ENCODE data around the gene MRPL30.
A peak's percentile ranks its signal among the peaks of the same experiment; 100 is the strongest.
"Not testable (repeated sequence)": the region's sequence is repeated elsewhere in the genome, so short reads cannot be mapped to it uniquely, and the experiment has no call there.

The MRPL30 gene

DNA sequence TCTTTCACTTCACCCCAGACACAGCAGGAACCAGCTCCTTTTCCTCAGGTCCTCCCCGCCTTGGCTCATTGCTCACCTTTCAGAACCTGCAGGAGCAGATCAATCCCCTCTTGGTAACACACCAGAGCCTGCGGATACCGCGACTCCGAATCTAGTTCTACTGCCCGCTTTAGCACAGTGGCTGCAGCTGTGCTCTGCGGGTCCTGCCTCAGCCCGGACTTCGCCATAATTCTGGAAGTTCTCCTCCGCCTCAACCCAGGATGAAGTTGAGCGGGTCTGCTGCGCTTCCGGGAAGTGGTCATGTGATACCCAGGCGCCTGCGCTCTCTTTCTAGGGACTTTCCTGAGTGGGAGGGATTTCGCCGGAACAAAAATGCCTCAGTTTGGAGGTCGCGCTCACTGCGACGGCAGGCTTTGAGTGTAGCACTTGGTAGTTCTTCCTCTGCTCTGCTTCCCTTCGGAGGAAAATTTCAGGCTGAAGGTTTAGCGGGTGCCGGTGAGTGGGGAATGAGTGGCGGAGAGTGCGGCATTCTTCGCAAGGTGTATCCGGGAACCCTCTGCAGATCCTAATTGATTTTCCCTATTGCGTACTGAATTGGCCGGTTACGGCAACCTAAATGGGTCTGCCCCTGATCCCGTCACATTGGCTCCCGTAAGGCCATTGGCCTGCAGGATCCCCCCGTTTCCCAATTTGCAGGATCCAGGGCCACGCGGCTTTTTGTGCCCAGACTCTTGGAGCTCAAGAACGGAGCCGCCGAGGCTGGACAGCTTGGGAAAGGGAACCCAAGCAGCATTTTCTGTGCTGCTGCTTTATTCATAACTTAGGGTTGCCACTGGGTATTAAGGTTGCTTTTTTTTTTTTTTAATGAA lies at the start of gene MRPL30, which contains the start of gene MITD1:
MRPL30 (plus strand) TSS at position 430 of the 869 bp plus-strand sequence. CDS start 5,020 bp downstream, outside the sequence.
MITD1 (minus strand) TSS at position 304 of the 869 bp plus-strand sequence; CDS start at position 227, 77 bp downstream.
- peak; percentile 81 for DNase-seq (ENCODE audit: low read depth, low spot score)

DNA sequence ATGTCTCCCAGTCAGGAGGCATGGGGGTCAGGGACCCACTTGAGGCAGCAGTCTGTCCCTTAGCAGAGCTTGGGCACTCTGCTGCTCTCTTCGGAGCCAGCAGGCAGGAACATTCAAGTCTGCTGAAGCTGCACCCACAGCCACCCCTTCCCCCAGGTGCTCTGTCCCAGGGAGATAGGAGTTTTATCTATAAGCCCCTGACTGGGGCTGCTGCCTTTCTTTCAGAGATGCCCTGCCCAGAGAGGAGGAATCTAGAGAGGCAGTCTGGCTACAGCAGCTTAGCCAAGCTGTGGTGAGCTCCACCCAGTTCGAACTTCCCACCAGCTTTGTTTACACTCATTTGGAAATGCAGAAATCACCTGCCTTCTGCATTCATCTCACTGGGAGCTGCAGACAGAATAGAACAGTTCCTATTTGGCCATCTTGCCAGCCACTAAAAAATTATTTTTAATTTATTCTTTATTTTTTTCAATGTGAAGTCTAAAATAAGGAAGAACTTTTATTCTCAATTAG lies 45.9 kb upstream of the MRPL30 start:
- DNase-seq (ENCODE audit: low read depth, low spot score); H3K27ac ChIP-seq: not testable (repeated sequence)

More for the DNA sequence above, at the start of gene MRPL30, which contains the start of gene MITD1:
- peak within 1 kb of the TSS; percentile 67 for H3K27ac ChIP-seq

DNA sequence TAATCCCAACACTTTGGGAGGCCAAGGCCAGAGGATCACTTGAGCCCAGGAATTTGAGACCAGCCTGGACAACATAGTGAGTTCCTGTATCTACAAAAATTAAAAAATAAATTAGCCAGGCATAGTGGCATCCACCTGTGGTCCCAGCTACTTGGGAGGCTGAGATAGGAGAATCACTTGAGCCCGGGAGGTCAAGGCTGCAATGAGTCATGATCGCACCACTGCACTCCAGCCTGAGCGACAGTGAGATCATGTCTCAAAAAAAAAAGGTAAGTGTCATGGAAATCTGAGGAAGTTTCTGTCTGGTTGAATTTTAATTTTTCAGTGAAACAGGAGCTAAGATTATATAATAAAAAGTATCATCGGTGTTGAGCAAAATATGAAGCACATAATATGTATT lies 42.0 kb upstream of the MRPL30 start:
- no peak for DNase-seq (ENCODE audit: low read depth, low spot score)
- no peak overlapping the region for H3K27ac ChIP-seq

DNA sequence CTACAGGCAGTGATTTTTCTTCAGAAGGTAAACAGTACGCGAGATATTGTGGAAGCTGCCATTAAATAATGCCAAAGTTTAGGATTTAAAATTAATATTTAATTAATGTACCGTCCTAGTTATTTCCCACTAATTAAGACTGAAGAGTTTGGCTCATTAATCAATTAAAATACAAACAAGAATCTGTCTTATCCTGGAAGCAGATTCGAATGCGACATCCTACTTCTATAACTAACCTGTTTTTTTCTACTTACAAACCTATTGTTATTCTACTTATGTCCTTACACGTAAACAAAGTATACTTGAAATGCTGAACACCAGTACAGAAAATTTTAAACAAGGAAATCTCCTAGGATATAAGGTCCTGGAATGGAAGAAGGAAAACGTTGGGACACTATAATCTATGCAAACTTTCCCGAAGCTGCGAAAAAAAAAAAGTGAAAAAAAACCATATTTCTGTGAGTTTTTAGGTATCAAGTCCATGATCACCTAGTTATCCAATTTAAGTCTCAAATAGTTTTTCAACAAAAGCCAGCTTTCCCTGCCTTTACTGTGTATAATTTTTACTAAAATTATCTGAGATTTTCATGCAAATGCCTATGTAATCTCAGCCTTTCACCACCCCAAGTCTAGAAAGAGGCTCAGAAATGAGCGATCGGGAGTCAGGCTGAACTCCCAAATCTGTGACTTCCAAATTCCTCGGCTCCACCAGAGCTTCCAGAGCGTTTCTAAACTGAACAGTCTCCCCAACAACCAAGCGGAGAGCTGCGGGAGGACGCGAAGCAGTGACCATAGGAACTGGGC lies 40.7 kb upstream of the MRPL30 start:
- peak overlapping the region; percentile 85 for H3K27ac ChIP-seq

DNA sequence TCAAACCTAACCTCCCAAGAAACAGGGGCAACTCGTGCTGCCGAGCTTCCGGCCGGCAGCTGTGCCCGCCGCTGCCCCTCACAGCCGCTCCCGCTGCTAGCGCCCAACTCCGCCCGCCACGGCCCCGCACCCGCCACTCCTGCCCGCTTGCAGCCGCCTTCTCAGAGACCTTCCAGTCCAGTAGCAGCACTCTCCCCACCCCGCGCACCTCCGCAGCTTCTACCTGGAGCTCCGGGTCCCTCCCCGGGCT lies 40.2 kb upstream of the MRPL30 start:
- no peak for DNase-seq (ENCODE audit: low read depth, low spot score)

More for the DNA sequence above, 40.7 kb upstream of the MRPL30 start:
- DNase-seq (ENCODE audit: low read depth, low spot score) = no peak

DNA sequence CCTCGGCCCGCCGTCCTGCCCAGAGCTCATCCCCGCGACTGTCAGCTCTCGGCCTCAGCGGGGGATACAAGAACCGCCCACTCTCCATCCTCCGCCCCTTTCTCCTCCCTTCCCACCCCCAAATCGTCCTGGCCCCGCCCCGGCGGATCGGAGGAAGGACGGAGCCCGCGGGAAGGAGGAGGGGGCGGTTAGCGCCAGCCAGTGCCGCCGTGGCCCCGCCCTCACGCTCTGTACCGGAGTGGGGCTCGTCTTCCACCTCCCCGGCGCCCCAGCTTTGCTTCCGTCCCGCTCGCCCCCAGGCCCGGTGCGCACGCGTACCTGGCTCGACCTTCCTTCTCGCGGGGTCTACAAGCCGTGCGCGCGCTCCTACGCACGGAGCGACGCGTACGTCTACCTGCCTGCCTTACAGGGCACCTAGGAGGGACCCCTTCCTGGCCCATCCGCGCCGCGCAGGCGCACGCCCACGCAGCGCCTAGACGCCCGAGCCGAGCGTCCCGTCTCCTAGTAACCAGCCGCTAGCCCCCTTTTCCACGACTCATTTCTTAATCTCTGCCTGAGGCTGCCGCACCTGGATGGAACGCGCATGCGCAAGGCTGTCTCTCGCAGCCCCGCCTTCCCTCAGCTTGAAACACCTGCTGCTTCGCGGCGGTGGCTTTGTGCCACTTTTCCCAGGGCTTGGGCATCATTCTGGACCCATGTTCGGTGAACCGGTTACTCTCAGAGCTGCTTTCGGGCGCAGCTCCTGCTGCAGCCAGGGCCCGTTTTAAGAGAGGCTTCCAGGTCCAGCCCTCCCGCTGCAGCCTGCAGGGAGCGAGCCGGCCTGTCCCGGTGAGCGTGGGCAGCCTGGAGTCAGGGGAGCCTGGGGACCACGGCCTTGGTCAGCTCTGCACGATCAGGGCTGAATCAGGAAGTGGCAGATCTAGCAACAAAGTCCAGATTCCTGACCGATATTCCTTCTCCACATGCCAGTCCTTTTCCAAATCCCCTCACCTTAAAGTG lies 39.6 kb upstream of the MRPL30 start, which contains the start of gene C2orf15:
C2orf15 (plus strand) TSS at position 598 of the 999 bp plus-strand sequence. CDS start 8,852 bp downstream, outside the sequence.
- peak within 1 kb of the TSS; percentile 85 for H3K27ac ChIP-seq
- peak; percentile 78 for DNase-seq (ENCODE audit: low read depth, low spot score)

More for the DNA sequence above, 40.2 kb upstream of the MRPL30 start:
- peak overlapping the region; percentile 85 for H3K27ac ChIP-seq

DNA sequence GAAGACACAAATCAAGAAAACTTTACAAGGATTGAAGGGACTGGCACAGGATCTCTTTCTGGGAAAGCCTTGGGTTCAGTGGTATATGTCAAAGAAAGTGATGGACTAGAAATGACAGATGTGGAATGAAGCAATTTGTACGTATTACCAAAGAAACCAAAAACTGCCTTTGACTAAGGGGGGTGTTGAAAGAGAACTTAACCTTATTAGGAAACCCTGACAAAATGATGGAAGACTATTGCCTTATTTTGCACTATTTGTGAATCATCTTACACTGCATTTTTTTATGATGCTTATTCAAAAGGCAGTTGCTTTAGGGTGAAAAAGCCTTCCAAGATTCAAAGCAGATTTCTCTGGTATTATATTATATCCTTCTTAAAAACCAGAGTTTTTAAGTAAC lies 30.3 kb upstream of the MRPL30 start:
- no peak for DNase-seq (ENCODE audit: low read depth, low spot score)
- H3K27ac ChIP-seq = no peak overlapping the region

DNA sequence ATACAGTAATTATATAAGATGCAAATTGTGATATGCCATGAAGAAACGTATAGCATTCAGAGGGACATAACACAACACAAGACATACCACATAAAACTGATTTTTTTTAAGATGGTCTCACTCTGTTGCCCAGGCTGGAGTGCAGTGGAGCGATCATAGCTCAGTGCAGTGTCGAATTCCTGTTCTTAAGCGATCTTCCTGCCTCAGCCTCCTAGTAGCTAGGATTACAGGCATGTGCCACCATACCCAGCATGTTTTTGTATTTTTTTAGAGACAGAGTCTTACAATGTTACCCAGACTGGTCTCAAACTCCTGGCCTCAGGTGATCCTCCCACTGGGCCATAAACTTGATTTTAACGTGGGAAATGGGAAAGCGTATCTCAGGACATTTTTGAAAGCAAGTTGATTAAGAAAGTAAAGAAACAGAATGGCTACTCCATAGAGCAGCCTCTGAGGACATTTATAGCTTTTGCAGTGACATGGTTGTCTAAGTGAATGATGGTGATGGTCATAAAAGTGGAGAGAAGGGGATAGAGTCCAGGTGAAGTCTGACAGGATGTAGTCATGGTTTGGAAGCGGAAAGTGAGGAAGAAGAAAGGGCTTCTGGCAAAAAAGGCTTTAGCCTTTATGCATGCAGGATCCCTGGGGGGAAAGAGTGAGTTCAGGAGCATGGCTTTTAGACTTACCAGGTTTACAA lies 28.6 kb upstream of the MRPL30 start:
- H3K27ac ChIP-seq = no peak overlapping the region
- no peak for DNase-seq (ENCODE audit: low read depth, low spot score)

DNA sequence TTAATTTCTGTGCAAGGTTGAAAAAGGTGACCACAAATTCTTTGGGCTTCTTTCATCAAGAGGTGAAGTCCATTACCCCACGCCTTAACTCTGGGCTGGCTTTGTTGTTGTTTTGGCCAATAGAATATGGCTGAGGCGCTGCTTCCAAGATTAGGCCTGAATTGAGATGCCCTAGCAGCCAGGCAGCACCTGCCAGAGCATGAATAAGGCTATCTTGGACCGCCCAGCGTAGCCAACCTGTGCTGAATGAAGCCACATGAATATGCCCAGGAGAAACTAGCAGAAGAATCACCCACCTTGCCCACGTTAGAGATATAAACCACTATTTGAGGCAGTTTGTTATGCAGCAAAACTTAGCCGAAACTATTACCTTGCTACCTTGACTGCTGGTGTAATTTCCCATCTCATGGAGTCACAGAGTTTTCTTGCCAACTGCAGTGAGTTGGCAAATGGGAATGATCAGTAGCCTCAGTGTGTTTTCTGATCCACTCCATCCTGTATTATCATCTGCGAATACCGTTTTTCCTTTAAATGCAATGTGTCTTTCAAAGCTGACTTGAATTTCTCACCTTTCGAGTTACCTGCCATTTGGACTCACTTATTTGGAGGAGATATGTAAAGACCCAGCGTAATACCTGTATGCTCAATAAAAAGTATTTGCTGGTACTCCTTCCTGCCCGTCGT lies 26.9 kb upstream of the MRPL30 start:
- peak overlapping the region; percentile 68 for H3K27ac ChIP-seq
- DNase-seq (ENCODE audit: low read depth, low spot score) = no peak

DNA sequence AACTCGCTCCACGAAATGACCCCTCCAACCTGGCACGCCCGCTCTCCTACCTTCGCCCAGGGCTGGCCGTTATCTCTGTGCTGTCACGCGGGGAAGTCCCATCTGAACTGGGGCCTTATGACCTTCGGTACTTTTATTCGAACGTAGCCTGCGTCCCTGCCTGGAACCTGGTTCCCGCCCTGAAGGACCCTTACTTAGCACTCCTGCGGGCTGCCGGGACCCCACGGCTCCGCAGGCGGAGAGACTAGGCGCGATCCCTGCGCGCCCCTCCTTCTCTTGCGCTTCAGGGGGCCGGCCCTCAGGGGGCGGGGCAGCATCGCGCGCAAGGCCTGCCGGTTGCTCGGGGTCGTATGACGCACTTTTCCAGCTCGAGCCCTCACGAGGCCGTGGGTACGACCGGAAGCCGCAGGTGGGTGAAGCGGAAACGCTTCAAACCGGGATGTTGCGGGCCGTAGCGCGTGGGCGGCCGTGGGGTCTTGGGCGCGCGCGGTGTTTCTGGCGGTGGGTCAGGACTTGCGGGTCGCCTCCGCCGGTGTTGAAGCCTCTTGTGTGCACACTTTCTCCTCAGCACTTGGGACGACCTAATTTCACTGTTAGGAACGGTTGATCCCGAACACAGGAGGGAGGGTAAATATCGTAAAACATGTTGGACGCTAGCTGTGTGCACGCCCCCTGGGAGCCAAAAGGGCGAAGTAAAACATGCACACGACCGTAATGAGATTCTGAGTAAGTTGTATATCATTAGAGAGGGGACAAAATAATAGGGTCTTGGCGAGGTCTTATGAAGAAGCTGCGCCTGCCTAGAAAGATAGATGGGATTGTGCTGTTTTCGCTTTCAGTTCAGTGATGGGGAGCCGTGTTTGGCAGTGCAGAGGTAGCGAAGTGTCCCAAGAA lies 26.1 kb upstream of the MRPL30 start, which contains the start of the genes LIPT1 and TSGA10:
LIPT1 (plus strand) TSS at position 325 of the 894 bp plus-strand sequence. CDS start 6,991 bp downstream, outside the sequence.
TSGA10 (minus strand) TSS at position 300 of the 894 bp plus-strand sequence. CDS start 45,503 bp downstream, outside the sequence.
- H3K27ac ChIP-seq = peak within 1 kb of the TSS; percentile 68
- DNase-seq (ENCODE audit: low read depth, low spot score) = peak; percentile 44

DNA sequence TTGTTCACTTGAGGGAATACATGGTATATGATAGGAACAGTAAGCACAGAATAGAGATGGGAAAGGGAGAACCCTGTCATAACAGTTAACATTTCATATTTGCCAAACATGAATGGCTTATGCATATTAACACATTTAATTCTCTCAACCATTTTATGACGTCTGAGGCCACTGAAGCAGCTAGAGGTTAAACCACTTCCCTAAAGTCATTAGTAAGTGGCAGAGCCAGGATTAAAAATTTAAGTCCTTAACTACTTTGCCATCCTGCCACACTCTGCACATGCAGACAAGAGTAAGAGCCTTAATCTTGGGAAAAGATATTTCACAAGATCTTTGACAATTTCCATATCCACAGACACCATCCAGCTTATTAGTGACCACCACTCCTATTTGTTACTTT lies 24.1 kb upstream of the MRPL30 start:
- H3K27ac ChIP-seq = no peak overlapping the region
- DNase-seq (ENCODE audit: low read depth, low spot score) = no peak

DNA sequence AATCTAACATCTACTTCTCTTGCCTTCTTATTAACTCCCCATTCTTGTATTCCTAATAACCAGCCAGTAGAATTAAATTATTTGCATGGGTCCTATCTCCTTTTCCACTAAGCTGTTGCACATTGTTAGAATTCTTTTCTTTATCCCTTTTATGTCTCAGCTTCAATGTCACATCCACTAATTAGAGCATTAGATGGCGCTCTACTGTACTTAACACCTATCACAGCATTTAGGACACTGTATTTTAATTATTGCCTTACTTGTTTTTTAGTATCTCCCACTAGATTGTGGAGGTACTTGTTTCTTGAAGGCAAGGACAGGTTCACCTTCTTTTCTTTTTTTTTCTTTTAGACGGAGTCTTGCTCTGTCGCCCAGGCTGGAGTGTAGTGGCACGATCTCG lies 22.4 kb upstream of the MRPL30 start:
- no peak overlapping the region for H3K27ac ChIP-seq
- no peak for DNase-seq (ENCODE audit: low read depth, low spot score)

DNA sequence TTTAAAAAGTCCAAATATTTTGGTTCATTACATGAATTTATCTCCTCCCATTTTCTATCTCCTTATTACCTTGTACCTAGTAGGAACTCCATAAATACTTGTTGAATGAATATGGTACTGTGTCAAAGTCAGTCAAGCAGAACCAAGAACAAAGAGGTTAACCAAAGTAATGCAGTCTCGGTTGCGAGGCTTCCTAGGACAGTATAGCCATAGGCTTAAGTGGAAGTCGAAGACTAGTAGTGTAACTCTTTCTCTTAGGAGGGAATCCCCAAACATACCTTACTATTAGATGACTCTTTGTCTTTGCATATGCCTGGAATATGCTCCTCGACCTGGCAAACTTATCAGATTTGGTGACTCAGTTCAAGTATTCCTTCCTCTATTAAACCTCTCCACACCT lies 21.4 kb upstream of the MRPL30 start:
- DNase-seq (ENCODE audit: low read depth, low spot score) = peak; percentile 43
- peak overlapping the region; percentile 43 for H3K27ac ChIP-seq

DNA sequence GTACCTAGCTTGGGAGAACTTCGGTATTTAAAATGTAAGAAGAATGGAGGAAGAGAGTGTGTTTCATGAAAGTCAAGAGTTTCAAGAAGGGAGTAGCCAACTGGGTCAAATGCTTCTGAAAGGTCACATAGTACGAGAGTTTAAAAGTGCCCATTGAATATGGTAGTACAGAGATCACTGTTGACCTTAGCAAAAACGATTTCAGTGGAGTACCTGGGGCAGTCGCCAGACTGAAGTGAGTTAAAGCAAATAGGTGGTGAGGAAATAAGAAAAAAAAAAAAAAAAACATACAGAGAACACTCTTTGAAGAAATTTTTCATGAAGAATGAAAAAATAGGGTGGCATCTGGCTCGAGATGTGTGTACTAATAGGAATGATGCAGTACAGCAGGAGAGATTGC lies 14.8 kb upstream of the MRPL30 start:
- no peak overlapping the region for H3K27ac ChIP-seq
- no peak for DNase-seq (ENCODE audit: low read depth, low spot score)

DNA sequence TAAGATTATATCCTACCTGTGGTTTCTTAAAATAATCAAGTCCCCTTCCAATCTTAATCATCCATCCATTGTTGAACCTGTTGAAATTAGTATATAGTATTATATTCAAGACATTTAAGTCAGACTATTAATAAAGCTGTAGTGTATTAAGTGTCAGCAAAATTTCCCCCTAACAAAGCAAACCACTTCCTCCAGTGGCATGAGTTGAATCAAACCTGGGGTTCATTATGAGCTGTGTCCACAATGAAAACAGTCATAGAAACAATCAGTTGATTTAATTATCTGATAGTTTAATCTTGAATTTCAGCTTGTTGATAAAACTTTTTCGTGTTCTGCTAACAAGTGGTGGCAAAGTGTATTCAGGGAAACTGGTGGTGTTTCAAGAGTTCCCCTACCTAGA lies 11.4 kb upstream of the MRPL30 start:
- no peak for DNase-seq (ENCODE audit: low read depth, low spot score)
- no peak overlapping the region for H3K27ac ChIP-seq

DNA sequence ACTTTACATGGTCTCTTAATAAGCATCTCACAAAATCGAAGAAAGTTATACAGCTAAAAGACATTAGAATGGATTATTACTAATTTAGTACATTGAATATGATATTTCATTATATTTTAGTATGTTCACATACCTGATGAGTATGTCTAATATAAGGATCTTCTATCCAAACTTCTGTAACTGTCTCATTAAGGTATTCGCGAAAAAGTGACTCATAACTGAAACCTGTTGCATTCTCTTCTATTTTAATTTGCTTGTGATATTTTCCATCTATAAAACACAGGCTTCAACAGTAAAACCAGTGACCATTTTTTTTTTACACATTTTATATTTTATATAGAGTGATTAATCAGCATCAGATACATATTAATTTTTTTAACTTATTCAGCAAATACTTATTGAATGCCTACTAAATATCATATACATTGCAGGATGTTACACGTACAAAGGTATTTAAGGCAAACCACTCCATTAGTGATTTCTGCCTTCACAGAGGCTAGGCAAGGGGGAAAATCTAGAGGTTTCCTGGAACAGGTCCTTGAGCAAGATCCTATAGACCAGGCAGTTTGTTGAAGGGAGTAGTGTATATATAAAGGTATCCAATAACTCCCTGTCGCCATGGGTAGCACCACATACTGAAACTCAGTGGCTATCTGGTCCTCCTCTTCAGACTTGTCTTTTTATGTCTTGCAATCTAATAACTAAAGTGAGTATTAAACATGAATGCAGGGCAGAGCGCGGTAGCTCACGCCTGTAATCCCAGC lies 9.4 kb upstream of the MRPL30 start:
- DNase-seq (ENCODE audit: low read depth, low spot score) = no peak
- no peak overlapping the region for H3K27ac ChIP-seq

DNA sequence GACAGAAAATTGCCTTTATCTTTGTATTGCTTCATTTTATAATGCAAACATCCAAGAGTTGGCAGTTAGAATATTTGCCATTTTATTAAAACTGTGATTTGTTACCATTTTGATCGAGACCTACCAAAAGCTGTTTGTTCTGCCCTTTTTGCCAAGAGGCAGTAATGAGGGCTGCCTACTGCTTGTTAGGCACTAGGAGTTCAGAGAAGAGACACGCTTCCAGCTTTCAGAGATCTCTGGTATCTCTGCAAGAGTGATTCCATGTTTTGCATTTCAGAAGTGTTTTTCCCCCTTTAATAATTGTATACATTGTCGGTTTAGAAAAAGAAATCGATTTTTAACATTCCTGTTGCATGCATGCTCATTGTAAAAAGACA lies 628 bp downstream of the MRPL30 start:
- peak overlapping the region; percentile 67 for H3K27ac ChIP-seq
- no peak for DNase-seq (ENCODE audit: low read depth, low spot score)
